GM21576 (cell line): ENCODE results near the gene CD74.
"Not testable (repeated sequence)": the region's sequence is repeated elsewhere in the genome, so short reads cannot be mapped to it uniquely, and the experiment has no call there.

Source experiments
- ATAC-seq: cut with Tn5 transposase; IDR thresholded peaks from one replicate; pipeline ENCODE4 v1.9.1; 2021; ENCODE audit warnings: mild to moderate bottlenecking, moderate library complexity; ENCODE audit not compliant: unreplicated experiment

Gene CD74

GRCh38 chr5:150441813-150442698 lies 29.3 kb upstream of the CD74 start:
- ATAC-seq: no peak

GRCh38 chr5:150440948-150441812 lies 28.5 kb upstream of the CD74 start:
- ATAC-seq: no peak

GRCh38 chr5:150438873-150439546 lies 26.3 kb upstream of the CD74 start:
- no peak for ATAC-seq

DNA sequence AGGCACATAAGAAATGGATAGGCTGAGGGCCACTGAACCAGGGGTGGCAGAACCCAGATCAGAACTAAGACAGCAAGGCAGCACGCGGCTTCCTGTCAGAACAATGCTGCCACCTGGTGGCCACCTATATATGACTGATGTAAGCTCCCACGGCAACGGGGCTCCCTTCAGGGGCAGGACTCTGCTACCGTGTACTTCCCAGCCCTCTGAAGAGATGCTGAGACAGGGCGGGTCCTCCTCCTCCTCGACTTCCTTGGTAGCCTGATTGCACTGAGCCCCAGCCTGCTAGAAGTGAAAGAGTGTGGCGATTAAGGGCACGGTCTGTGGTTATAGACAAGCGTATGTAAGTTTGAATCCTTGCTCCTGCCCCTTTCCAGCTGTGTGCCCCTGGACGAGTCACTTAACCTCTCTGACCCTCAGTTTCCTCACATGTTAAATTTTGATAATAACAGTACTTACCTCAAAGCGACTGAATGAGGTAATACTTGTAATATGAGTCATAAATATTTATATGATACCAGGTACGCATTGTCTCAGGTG lies 23.5 kb upstream of the CD74 start:
- peak; percentile 89 for ATAC-seq

DNA sequence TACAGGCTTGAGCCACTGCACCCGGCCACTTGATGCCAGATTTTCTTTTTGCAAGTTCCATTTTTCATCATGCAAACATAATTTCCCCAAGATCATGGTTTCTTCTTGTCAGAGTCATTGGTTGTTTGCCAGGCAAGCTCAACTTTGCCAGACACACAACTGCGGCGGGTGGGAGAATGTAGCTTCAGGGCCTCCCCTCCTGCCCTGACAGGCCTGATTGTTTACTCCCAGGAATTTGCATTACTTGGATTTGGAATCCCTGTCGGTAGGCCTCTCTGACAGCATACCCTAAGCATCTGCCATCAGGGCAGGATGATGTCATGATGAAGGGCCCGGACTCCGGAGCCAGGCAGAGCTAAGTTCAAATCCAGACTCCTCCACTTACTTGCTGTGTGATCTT lies 21.8 kb upstream of the CD74 start:
- ATAC-seq: no peak

- no peak for ATAC-seq
These were observed 18.9 kb upstream of the CD74 start for GRCh38 chr5:150431574-150431973.

GRCh38 chr5:150431048-150431447 lies 18.3 kb upstream of the CD74 start:
- no peak for ATAC-seq

- ATAC-seq: peak; percentile 71
These were observed 16.7 kb upstream of the CD74 start for GRCh38 chr5:150429410-150429873.

- ATAC-seq: no peak
These were observed 16.3 kb upstream of the CD74 start for GRCh38 chr5:150428978-150429377.

- no peak for ATAC-seq
These were observed 15.6 kb upstream of the CD74 start for GRCh38 chr5:150428106-150428876.

GRCh38 chr5:150426165-150426564 lies 13.5 kb upstream of the CD74 start:
- not testable (repeated sequence) for ATAC-seq

- no peak for ATAC-seq
These were observed 10.0 kb upstream of the CD74 start for GRCh38 chr5:150422758-150423157.

- ATAC-seq: no peak
These were observed 9.4 kb upstream of the CD74 start for GRCh38 chr5:150422075-150422474.

- peak; percentile 83 for ATAC-seq
These were observed 7.0 kb upstream of the CD74 start for GRCh38 chr5:150419630-150420270.

DNA sequence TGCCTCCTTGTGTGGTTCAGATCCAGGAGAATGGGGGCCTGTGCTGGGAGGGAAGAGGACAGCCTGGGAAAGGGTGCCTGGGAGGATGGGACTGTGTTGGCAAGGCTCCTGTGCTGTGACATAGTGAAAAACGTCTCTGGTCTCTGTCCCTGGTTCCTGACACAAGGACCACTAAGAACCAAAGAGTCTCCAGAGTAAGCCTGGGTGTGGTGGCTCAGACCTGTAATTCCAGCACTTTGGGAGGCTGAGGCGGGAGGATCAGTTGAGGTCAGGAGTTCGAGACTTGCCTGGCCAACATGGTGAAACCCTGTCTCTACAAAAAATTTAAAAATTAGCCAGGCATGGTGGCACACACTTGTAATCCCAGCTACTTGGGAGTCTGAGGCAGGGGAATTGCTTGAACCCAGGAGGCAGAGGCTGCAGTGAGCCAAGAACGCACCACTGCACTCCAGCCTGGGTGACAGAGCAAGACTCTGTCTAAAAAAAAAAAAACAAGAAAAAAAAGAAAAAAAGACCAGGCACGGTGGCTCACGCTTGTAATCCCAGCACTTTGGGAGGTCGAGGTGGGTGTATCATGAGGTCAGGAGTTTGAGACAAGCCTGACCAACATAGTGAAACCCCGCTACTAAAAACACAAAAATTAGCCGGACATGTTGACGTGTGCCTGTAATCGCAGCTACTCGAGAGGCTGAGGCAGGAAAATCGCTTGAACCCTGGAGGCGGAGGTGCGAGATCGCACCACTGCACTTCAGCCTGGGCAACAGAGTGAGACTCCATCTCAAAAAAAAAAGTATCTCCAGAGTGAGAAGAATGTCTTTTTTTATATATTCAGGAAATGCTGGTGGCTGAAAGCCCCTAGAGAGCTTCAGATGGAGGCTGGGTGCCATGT lies 1.4 kb upstream of the CD74 start:
- not testable (repeated sequence) for ATAC-seq

DNA sequence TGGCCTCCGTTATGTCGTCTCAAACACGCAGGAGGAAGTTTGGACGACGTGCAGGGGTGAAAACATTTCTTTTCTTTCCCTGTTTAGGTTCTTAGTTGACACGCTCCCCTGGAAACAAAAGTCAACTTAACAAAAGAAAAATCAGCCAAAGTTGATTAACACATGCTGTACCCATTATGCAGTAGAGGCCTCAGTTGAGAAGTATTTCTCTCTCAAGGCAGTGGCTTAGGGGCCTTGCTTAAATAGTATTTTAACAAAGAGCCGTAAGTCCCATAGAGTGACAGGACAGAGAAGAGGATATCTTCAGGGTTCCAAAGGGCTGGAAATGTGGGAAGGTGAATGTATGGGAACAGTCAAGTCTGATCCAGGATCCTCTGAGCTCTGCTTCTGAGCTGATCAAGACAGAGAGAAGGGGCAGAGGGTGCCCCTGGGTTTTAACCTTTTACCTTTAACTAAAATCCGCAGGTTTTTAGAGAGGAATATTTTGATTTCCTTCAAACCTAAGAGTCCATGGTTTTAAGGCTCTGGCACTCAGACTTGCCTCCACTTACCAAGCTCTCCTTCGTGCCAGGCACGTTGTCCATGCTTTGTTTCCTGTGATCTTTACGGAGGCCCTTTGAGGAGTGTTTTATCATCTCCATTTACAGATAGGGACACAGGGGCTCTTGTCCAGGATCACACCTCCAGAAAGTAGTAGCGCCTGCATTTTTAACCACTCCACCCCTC lies 629 bp upstream of the CD74 start:
- ATAC-seq: no peak

DNA sequence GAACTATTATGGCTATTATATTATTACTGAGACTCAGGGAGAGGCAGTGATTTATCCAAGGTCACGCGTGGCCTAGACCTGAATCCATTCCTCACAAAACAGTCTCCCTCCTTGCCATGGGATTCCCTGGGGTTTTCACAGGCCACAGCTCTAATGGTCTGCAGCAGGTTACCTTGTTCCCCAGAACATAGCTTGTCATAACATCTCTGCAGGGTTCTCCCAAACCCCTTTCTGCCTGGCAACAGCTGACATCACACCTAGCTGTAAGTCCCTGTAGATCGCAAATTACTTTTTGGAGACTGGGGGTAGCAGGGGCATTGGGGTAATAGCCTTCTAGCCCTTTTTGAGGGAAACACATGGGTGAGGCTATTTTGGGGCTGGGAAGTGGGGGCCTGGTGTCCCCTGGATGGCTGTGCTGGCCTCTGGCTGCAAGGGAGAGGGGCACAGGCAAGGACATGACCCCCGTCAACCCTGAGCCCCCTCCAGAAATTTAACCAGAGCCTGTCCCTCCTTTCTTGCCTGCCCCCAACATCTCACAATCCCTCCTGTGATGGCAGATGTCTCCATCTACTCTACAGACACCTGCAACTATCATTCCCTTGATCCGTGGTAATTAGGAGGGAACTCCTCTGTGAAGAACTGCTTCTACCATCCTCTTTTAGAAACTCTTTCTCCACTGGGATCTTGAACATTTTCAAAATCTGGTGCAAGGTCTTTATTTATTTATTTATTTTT lies 1.3 kb downstream of the CD74 start:
- ATAC-seq: peak; percentile 24
